Articular chondrocyte of knee joint (primary cell): ENCODE data around the gene USP4. TPM values are rescaled to one million over a fixed set of nuclear protein-coding genes. Genes with fewer than 3 reads are reported as not detected.

Experiments used
- small RNA-seq: library from RNA; depleted of rRNA; stranded (forward); fragments of <200 nt; gene quantifications from one replicate; pipeline ENCODE3, GENCODE V24; 2012
- total RNA-seq: library from RNA; depleted of rRNA; stranded (reverse); fragments of >200 nt; gene quantifications from 2 replicates; pipeline ENCODE4 v1.2.3, GENCODE V29; 2012

USP4 gene, protein sequence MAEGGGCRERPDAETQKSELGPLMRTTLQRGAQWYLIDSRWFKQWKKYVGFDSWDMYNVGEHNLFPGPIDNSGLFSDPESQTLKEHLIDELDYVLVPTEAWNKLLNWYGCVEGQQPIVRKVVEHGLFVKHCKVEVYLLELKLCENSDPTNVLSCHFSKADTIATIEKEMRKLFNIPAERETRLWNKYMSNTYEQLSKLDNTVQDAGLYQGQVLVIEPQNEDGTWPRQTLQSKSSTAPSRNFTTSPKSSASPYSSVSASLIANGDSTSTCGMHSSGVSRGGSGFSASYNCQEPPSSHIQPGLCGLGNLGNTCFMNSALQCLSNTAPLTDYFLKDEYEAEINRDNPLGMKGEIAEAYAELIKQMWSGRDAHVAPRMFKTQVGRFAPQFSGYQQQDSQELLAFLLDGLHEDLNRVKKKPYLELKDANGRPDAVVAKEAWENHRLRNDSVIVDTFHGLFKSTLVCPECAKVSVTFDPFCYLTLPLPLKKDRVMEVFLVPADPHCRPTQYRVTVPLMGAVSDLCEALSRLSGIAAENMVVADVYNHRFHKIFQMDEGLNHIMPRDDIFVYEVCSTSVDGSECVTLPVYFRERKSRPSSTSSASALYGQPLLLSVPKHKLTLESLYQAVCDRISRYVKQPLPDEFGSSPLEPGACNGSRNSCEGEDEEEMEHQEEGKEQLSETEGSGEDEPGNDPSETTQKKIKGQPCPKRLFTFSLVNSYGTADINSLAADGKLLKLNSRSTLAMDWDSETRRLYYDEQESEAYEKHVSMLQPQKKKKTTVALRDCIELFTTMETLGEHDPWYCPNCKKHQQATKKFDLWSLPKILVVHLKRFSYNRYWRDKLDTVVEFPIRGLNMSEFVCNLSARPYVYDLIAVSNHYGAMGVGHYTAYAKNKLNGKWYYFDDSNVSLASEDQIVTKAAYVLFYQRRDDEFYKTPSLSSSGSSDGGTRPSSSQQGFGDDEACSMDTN
- total RNA-seq: 24.8 and 25.7 TPM in 2 replicates

GRCh38 chr3:49339941-49340800 lies at the start of gene USP4:
TSS of gene USP4 (minus strand) at chr3:49340053. CDS start at chr3:49340024, 29 bp downstream.

GRCh38 chr3:49358217-49358883 lies 18.5 kb upstream of the USP4 start, which contains the start of gene GPX1:
TSS of gene GPX1 (minus strand) at chr3:49358353. CDS start at chr3:49358278, 75 bp downstream.

DNA sequence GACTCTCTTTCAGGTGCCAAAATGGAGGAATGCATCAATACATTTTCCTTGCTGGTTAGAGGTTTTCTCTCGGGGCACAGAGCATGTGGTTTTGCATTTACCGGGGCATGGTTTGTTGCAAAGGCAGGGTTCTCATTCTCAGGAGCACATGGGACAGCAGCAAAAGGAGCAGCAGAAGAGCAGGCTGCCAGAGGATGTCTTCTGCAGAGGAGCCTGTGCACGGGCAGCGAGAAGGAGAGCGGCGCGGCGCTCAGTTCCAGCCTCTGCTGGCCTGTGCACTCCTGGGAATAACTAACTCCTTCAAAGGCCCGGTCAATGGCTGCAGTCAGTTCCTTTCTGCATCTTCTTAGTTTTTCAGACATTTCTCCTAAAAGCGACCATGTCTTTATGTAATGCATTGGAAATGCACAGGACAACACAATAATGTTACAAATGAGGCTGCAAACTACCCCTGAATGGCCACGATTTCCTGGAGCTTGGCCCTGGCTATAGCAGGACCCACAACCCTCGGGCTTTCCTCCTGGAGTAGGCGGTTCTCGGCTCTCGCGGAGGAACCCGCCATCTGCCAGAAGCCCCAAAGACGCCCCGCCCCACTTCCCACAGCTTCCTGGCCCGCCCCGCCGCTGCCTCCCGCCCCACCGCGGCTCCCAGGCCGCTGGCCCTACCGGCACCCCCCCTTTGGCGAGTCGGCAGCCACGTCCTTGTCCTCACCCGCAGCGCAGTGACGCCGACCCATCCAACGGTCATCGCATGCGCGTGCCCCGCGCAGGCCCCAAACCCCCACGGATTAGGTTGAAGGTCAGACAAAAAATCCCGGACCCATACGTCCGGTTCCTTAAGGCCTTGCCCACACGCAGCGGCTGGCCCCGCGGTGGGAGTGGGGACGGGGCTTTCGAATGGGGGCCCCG lies 63.1 kb downstream of the USP4 start, which contains the start of gene C3orf62:
TSS of gene C3orf62 (minus strand) at position 758 of the 908 bp plus-strand sequence. CDS start at position 398, 360 bp downstream.

Small RNAs within 50 kb of the gene (small RNA-seq; reads per million reads assigned to genes)
- gene AC121247.2 (not detected), gene MIR4271 (not detected), gene RF00019 (not detected)

Other genes starting within 250 kb of the USP4 start
- gene QRICH1, start 246.0 kb downstream of the USP4 start, total RNA-seq: 75.8 and 114 TPM in 2 replicates
- 293 and 338 TPM in 2 replicates for gene QARS1, start 235.3 kb downstream of the USP4 start, total RNA-seq
- 30.4 and 34.6 TPM in 2 replicates for gene USP19, start 219.2 kb downstream of the USP4 start, total RNA-seq
- 276 and 322 TPM in 2 replicates for gene LAMB2, start 207.0 kb downstream of the USP4 start, total RNA-seq
- gene CCDC71, start 173.7 kb downstream of the USP4 start, total RNA-seq: 16.6 and 24.1 TPM in 2 replicates
- gene KLHDC8B, start 168.5 kb downstream of the USP4 start, total RNA-seq: 15.7 and 17.2 TPM in 2 replicates
- 2.4 and 2.5 TPM in 2 replicates for gene C3orf62, start 62.8 kb downstream of the USP4 start, total RNA-seq
- 181 and 215 TPM in 2 replicates for gene GPX1, start 18.3 kb upstream of the USP4 start, total RNA-seq
- 891 and 926 TPM in 2 replicates for gene RHOA, start 71.9 kb upstream of the USP4 start, total RNA-seq
- 36.1 and 37.2 TPM in 2 replicates for gene TCTA, start 72.4 kb upstream of the USP4 start, total RNA-seq
- gene AMT, start 82.4 kb upstream of the USP4 start, total RNA-seq: 0.22 and 0.78 TPM in 2 replicates
- 4.6 and 6.5 TPM in 2 replicates for gene NICN1, start 89.3 kb upstream of the USP4 start, total RNA-seq
- gene DAG1, start 130.2 kb upstream of the USP4 start, total RNA-seq: 58.7 and 64.2 TPM in 2 replicates
- 0.22 and 0.26 TPM in 2 replicates for gene BSN, start 214.4 kb upstream of the USP4 start, total RNA-seq